ENCODE results near the gene ACTR5.

ACTR5 gene

GRCh38 chr20:38748097-38748860 lies at the start of gene ACTR5:
ACTR5 (plus strand) TSS chr20:38748460; CDS start chr20:38748479, 19 bp downstream.
- peak; percentile 84 to 93 for DNase-seq

GRCh38 chr20:38698541-38698940 lies 49.7 kb upstream of the ACTR5 start:
- no peak for DNase-seq

GRCh38 chr20:38700141-38700540 lies 48.1 kb upstream of the ACTR5 start:
- no peak for DNase-seq

GRCh38 chr20:38700926-38701325 lies 47.3 kb upstream of the ACTR5 start:
- no peak for DNase-seq

GRCh38 chr20:38703526-38703925 lies 44.7 kb upstream of the ACTR5 start:
- DNase-seq: no peak

GRCh38 chr20:38704136-38704535 lies 44.1 kb upstream of the ACTR5 start:
- DNase-seq: no peak

- no peak for DNase-seq
Observed at GRCh38 chr20:38706509-38706908, 41.8 kb upstream of the ACTR5 start.

- no peak for DNase-seq
Observed at GRCh38 chr20:38714308-38714707, 34.0 kb upstream of the ACTR5 start.

GRCh38 chr20:38715646-38716045 lies 32.6 kb upstream of the ACTR5 start:
- no peak for DNase-seq

- no peak for DNase-seq
Observed at GRCh38 chr20:38722683-38723016, 25.6 kb upstream of the ACTR5 start.

- DNase-seq: no peak
Observed at GRCh38 chr20:38723017-38723847, 25.0 kb upstream of the ACTR5 start.

- DNase-seq: no peak
Observed at GRCh38 chr20:38723848-38724625, 24.2 kb upstream of the ACTR5 start, which contains the start of gene SLC32A1. SLC32A1 (plus strand) TSS chr20:38724486; CDS start chr20:38724725, 239 bp downstream.

- no peak for DNase-seq
Observed at GRCh38 chr20:38724626-38725147, 23.6 kb upstream of the ACTR5 start.

- DNase-seq: no peak
Observed at GRCh38 chr20:38725148-38725901, 22.9 kb upstream of the ACTR5 start.

- no peak for DNase-seq
Observed at GRCh38 chr20:38725931-38726803, 22.1 kb upstream of the ACTR5 start.

- DNase-seq: no peak
Observed at GRCh38 chr20:38726804-38727606, 21.3 kb upstream of the ACTR5 start.

- DNase-seq: no peak
Observed at GRCh38 chr20:38727607-38728190, 20.6 kb upstream of the ACTR5 start.

- DNase-seq: no peak
Observed at GRCh38 chr20:38728191-38728781, 20.0 kb upstream of the ACTR5 start.

- DNase-seq: no peak
Observed at GRCh38 chr20:38728911-38729642, 19.2 kb upstream of the ACTR5 start.
